ENCODE measurements around the gene CBFA2T2. TPM values are rescaled to one million over a fixed set of nuclear protein-coding genes. Genes with fewer than 3 reads are reported as not detected.
A peak's percentile ranks its signal among the peaks of the same experiment; 100 is the strongest.
"Not testable (repeated sequence)": the region's sequence is repeated elsewhere in the genome, so short reads cannot be mapped to it uniquely, and the experiment has no call there.

CBFA2T2 gene
- total RNA-seq, 2 donors from 2014 or later: 20.9 to 23.8 TPM

DNA sequence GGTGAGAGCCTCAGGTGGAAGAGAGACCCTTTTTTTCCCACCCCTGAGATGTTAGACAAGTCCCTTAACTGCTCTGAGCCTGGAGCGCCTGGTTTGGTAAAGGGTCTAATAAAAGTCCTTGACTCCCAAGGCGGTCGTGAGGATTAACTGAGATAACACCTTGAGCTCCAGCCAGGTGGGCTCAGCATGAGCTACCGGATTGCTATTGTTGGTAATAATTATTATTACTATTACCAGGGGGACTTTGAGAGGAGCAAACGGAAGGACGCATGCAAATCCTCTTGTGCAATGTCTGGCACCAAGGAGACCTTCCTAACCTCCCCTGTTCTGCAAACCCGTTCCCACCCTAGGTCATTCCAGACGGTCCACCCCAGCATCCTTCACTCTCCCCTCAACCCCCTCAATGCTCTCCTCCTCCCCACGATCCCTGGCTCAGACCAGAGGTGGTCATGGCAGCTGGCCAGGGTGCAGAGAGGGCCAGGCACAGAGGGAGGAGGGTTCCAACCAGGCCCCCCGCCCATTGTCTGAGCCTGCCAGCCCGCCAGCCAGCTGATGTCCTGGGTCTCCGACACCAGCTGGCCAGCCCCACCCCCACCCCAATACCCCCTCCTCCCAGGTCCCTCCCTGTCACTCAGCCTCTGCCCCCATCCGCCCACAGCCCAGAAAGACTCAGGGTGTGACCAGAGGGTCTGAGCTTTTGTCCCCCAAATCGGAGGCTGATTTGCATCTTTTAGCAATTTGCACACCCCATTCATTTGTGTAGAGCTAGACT, 14.3 kb upstream of the CBFA2T2 start:
- no peak overlapping the region for H3K4me3 ChIP-seq
- H3K9ac ChIP-seq (ENCODE audit: low read depth in 2 of 2, low read length in 2 of 2): no peak overlapping the region
- H3K9me3 ChIP-seq: no peaks in the 10 kb centered on the region
- TF ChIP-seq, protein P1, sequence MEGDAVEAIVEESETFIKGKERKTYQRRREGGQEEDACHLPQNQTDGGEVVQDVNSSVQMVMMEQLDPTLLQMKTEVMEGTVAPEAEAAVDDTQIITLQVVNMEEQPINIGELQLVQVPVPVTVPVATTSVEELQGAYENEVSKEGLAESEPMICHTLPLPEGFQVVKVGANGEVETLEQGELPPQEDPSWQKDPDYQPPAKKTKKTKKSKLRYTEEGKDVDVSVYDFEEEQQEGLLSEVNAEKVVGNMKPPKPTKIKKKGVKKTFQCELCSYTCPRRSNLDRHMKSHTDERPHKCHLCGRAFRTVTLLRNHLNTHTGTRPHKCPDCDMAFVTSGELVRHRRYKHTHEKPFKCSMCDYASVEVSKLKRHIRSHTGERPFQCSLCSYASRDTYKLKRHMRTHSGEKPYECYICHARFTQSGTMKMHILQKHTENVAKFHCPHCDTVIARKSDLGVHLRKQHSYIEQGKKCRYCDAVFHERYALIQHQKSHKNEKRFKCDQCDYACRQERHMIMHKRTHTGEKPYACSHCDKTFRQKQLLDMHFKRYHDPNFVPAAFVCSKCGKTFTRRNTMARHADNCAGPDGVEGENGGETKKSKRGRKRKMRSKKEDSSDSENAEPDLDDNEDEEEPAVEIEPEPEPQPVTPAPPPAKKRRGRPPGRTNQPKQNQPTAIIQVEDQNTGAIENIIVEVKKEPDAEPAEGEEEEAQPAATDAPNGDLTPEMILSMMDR (IDR thresholded peaks at IDR 0.05): no peak
- H3K4me1 ChIP-seq: peaks cover 3% of the 10 kb centered on the region
- DNase-seq: peak; percentile 44
- intact Hi-C loops (cut with DNase I): no loop called here
- no peaks in the 10 kb centered on the region for H3K27me3 ChIP-seq
- no peak overlapping the region for H3K27ac ChIP-seq
- no peaks in the 10 kb centered on the region for H3K36me3 ChIP-seq

DNA sequence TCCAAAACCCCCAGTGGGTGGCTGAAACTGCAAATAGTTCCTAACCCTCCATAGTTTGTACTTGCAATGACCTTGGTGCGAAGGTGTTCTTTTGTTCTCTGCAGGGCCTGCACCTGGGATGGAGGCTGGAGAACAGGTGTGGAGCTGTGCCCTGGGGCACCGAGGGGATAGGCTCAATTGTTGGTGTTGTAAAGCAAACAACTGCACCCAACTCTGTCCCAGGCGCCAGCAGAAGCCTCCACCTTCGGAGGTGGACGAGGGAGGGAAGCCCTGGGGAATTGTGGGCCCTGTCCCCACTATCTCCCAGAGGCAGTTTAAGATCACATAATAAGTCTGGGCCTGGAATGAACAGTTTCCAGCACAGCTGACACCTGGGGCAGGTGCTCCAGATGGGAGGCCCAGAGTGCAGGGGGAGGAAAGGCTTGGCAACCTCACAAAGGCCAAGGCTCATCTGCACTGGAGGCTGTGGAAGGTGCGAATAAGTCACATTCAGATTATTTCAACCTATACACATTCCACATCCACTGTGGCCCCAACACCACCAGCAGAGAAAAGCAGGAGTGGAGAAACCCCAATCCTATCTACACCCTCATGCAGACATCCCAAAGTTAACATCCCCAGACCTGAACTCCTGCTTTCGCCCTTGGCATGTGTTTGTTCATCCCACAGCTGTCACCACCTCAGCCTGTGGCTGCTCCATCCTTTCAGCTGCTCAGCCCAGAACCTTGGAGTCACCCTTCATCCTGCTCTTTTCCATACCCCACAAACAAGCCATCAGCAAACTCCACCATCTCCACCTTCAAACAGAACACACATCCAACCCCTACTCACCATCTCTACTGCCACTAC, 12.3 kb upstream of the CBFA2T2 start:
- Histone ChIP-seq H3K9ac (ENCODE audit: low read depth in 2 of 2, low read length in 2 of 2) (peak overlapping the region in 1 of 2 donors; percentile 68), H3K4me3 (no peak overlapping the region), H3K9me3 (no peaks in the 10 kb centered on the region), H3K27ac (peak overlapping the region; percentile 60), H3K27me3 (no peaks in the 10 kb centered on the region), H3K36me3 (no peaks in the 10 kb centered on the region), H3K4me1 (peaks cover 3% of the 10 kb centered on the region)
- intact Hi-C loops (cut with DNase I): no loop called here
- peak; percentile 81 for DNase-seq
- TF ChIP-seq, protein P1 (IDR thresholded peaks at IDR 0.05): no peak

DNA sequence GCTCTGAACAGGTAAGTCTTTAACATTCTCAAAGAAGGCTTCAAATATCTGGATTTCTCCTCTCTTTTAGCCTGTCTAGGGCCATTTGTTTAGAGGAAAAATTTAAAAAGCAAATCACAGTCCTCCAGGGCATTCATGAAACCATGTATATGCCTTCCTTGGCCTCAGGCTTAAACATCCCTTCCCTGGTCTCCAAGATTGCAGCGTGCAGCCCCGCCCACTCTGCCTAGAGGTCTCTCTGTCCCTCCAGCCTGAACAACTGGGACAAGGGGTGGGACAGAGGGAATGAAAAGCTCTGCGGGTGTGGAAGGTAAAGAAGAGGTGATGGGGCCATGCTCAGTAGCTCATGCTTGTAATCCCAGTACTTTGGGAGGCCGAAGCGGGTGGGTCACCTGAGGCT, 9.8 kb upstream of the CBFA2T2 start:
- TF ChIP-seq, protein P1 (IDR thresholded peaks at IDR 0.05): no peak
- DNase-seq: peak; percentile 36
- Histone ChIP-seq H3K27me3 (no peaks in the 10 kb centered on the region), H3K4me3 (no peak overlapping the region), H3K36me3 (no peaks in the 10 kb centered on the region), H3K27ac (no peak overlapping the region), H3K9me3 (no peaks in the 10 kb centered on the region), H3K9ac (ENCODE audit: low read depth in 2 of 2, low read length in 2 of 2) (no peak overlapping the region), H3K4me1 (no peaks in the 10 kb centered on the region)
- intact Hi-C loops (cut with DNase I): no loop called here

DNA sequence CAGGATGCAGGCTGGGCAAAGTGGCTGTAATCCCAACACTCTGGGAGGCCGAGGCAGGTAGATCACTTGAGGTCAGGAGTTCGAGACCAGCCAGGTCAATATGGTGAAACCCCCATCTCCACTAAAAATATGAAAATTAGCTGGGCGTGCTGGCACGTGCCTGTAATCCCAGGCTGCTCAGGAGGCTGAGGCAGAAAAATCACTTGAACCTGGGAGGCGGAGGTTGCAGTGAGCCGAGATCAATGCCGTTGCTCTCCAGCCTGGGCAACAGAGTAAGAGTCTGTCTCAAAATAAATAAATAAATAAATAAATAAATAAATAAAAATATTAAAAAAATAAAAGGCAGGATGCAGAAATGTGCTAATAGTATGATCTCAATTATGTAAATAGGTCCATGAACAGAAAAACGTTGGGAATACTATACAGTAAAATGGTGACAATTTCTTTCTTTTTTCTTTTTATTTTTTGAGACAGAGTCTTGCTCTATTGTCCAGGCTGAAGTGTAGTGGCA, 8.4 kb upstream of the CBFA2T2 start:
- no peaks in the 10 kb centered on the region for H3K4me1 ChIP-seq
- H3K36me3 ChIP-seq: no peaks in the 10 kb centered on the region
- intact Hi-C loops (cut with DNase I): no loop called here
- H3K9ac ChIP-seq (ENCODE audit: low read depth in 2 of 2, low read length in 2 of 2): no peak overlapping the region
- TF ChIP-seq, protein P1 (IDR thresholded peaks at IDR 0.05): no peak
- H3K27me3 ChIP-seq: no peaks in the 10 kb centered on the region
- no peak for DNase-seq
- H3K27ac ChIP-seq: no peak overlapping the region
- no peak overlapping the region for H3K4me3 ChIP-seq
- no peaks in the 10 kb centered on the region for H3K9me3 ChIP-seq

DNA sequence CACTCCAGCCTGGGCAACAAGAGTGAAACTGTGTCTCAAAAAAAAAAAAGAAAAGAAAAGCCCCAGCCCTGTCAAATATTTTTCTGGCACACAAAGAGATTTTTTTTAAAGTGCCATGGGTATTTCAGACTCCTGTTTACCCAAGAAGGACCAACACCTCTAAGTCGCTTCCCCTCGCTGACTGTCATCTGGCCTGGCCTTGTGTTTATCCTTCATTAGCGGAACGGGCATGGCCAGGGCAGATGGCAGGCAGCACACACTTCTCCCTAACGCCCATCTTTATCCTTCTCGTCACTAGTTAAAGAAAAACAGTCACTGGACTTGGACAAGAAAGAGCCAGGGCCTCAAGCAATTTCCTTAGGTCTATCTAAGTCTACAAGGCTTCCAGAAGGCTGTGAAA, 7.3 kb upstream of the CBFA2T2 start:
- H3K27ac ChIP-seq: peak overlapping the region; percentile 3
- H3K9me3 ChIP-seq: no peaks in the 10 kb centered on the region
- no peaks in the 10 kb centered on the region for H3K4me1 ChIP-seq
- intact Hi-C loops (cut with DNase I): no loop called here
- H3K27me3 ChIP-seq: no peaks in the 10 kb centered on the region
- TF ChIP-seq, protein P1 (IDR thresholded peaks at IDR 0.05): no peak
- no peak overlapping the region for H3K4me3 ChIP-seq
- DNase-seq: peak; percentile 51
- no peaks in the 10 kb centered on the region for H3K36me3 ChIP-seq
- no peak overlapping the region for H3K9ac ChIP-seq (ENCODE audit: low read depth in 2 of 2, low read length in 2 of 2)

DNA sequence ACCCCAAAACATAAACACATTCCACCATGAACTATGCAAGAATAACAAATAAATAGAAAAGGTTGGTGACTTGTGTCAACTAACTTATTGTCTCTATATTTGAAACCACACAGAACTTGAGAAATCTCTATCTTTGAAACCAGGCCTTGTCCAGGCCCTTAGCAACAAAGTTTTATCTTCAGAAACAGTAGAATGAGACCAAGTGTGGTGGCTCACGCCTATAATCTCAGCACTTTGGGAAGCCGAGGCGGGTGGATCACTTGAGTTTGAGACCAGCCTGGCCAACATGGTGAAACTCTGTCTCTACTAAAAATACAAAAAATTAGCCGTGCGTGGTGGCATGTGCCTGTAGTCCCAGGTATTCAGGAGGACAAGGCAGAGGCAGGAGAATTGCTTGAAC, 6.7 kb upstream of the CBFA2T2 start:
- intact Hi-C loops (cut with DNase I); DNase-seq; H3K9me3 ChIP-seq; H3K4me1 ChIP-seq; H3K9ac ChIP-seq (ENCODE audit: low read depth in 2 of 2, low read length in 2 of 2); H3K36me3 ChIP-seq; H3K27me3 ChIP-seq; H3K4me3 ChIP-seq: not testable (repeated sequence)
- H3K27ac ChIP-seq: peak overlapping the region; percentile 3

Data from colonic mucosa (tissue), 4 donors.